Kidney epithelial cell (primary cell): ENCODE results near the gene NKAIN4. TPM values are rescaled to one million over a fixed set of nuclear protein-coding genes. Genes with fewer than 3 reads are reported as not detected.

Source experiments
- DNase-seq: peaks from one replicate; pipeline ENCODE4 v3.0.0-alpha.2; 2010; ENCODE audit warnings: low read depth
- H3K27me3 ChIP-seq: 2 replicates; pipeline ENCODE4 v1.6.0; 2011; ENCODE audit warnings: low read length; ENCODE audit not compliant: control insufficient read depth, insufficient read depth
- H3K36me3 ChIP-seq: 2 replicates; pipeline ENCODE4 v1.5.1; 2011; ENCODE audit warnings: low read length; ENCODE audit not compliant: control insufficient read depth, insufficient read depth
- H3K4me3 ChIP-seq: 2 replicates; pipeline ENCODE4 v1.5.1; 2011; ENCODE audit warnings: low read depth, mild to moderate bottlenecking, control low read depth, low read length
- CTCF ChIP-seq: IDR thresholded peaks from 2 replicates; pipeline ENCODE4 v1.5.1; 2011; ENCODE audit warnings: mild to moderate bottlenecking, moderate library complexity, low read length, control low read depth, inconsistent platforms; ENCODE audit not compliant: insufficient read depth, poor library complexity, severe bottlenecking
- total RNA-seq: library from RNA; depleted of rRNA; stranded (reverse); fragments of >200 nt; gene quantifications from 2 replicates; pipeline ENCODE4 v1.2.3, GENCODE V29; 2015

Gene NKAIN4
- total RNA-seq, 1 donor from 2014 or later, result 65.4 TPM

GRCh38 chr20:63204362-63204761 is 49.9 kb downstream of the NKAIN4 start:
- no peak for TF ChIP-seq CTCF
- H3K27me3 ChIP-seq, result no peaks in the 10 kb centered on the region
- H3K4me3 ChIP-seq, result no peak overlapping the region
- H3K36me3 ChIP-seq, result peaks cover 5% of the 10 kb centered on the region
- DNase-seq, result no peak

GRCh38 chr20:63202811-63203526 is 51.3 kb downstream of the NKAIN4 start:
- Histone ChIP-seq H3K27me3 (no peaks in the 10 kb centered on the region), H3K36me3 (peaks cover 2% of the 10 kb centered on the region), H3K4me3 (no peak overlapping the region)
- DNase-seq, result no peak
- no peak for TF ChIP-seq CTCF

GRCh38 chr20:63202021-63202420 is 52.2 kb downstream of the NKAIN4 start:
- no peak for DNase-seq
- H3K4me3 ChIP-seq, result no peak overlapping the region
- H3K36me3 ChIP-seq, result peaks cover 2% of the 10 kb centered on the region
- no peaks in the 10 kb centered on the region for H3K27me3 ChIP-seq
- TF ChIP-seq CTCF, result no peak

GRCh38 chr20:63198606-63199005 is 55.7 kb downstream of the NKAIN4 start:
- Histone ChIP-seq H3K36me3 (peaks cover 2% of the 10 kb centered on the region), H3K4me3 (no peak overlapping the region), H3K27me3 (no peaks in the 10 kb centered on the region)
- DNase-seq, result no peak
- no peak for TF ChIP-seq CTCF

- Histone ChIP-seq H3K4me3 (no peak overlapping the region), H3K36me3 (no peaks in the 10 kb centered on the region), H3K27me3 (no peaks in the 10 kb centered on the region)
- no peak for TF ChIP-seq CTCF
- DNase-seq, result no peak
Observed at GRCh38 chr20:63196768-63197470, 57.3 kb downstream of the NKAIN4 start.

GRCh38 chr20:63194797-63195173 is 59.5 kb downstream of the NKAIN4 start:
- no peak for DNase-seq
- Histone ChIP-seq H3K36me3 (no peaks in the 10 kb centered on the region), H3K4me3 (no peak overlapping the region), H3K27me3 (no peaks in the 10 kb centered on the region)
- TF ChIP-seq CTCF, result no peak
